Skin epidermis (tissue), 12 donors: ENCODE results near the gene STEAP4.

Experiments used
- H3K27ac ChIP-seq, 21 experiments: fragments of 200-600 bp; sonication (generic) in 11 of 21; one replicate each; pipeline ENCODE4 v1.5.0; 2020; ENCODE audit warnings: mild to moderate bottlenecking in 3 of 21, inconsistent platforms in 2 of 21, moderate library complexity in 2 of 21
- H3K4me3 ChIP-seq, 7 experiments: fragments of 200-600 bp; sonication (generic) in 2 of 7; one replicate each; pipeline ENCODE4 v1.5.0; 2020; ENCODE audit warnings: inconsistent platforms in 2 of 7, mild to moderate bottlenecking in 2 of 7, moderate library complexity in 1 of 7

Gene STEAP4

GRCh38 chr7:88229302-88229995, 77.2 kb downstream of the STEAP4 start:
- Histone ChIP-seq H3K4me3 (no peak overlapping the region), H3K27ac (no peak overlapping the region)

GRCh38 chr7:88226886-88227516, 79.7 kb downstream of the STEAP4 start:
- Histone ChIP-seq H3K4me3 (no peak overlapping the region), H3K27ac (no peak overlapping the region)

- no peak overlapping the region for H3K27ac ChIP-seq
- H3K4me3 ChIP-seq: no peak overlapping the region
These were observed 80.5 kb downstream of the STEAP4 start for GRCh38 chr7:88226201-88226600.

- H3K4me3 ChIP-seq: no peak overlapping the region
- no peak overlapping the region for H3K27ac ChIP-seq
These were observed 82.0 kb downstream of the STEAP4 start for GRCh38 chr7:88224601-88225275.

DNA sequence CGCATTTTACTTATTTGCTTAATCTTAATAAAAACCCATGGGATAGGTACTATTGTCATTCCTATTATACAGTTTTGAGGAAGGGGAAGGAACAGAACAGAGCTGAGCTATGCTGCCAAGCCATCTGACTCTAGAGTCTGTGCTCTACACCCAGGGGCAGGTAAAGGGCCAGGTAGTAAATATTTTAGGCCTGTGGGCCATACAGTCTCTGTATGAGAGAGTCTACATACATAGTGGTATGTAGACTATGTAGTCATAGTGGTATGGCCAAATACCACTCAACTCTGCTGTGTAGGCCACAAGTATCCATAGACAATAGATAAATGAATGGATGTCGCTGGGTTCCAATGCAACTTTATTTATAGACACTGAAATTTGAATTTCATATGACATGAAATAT, 83.4 kb downstream of the STEAP4 start:
- Histone ChIP-seq H3K27ac (no peak overlapping the region), H3K4me3 (no peak overlapping the region)
